Body of pancreas (tissue), 4 donors: ENCODE measurements around the gene UBA1. TPM values are rescaled to one million over a fixed set of nuclear protein-coding genes. Genes with fewer than 3 reads are reported as not detected.
A peak's percentile ranks its signal among the peaks of the same experiment; 100 is the strongest.
"Not testable (repeated sequence)": the region's sequence is repeated elsewhere in the genome, so short reads cannot be mapped to it uniquely, and the experiment has no call there.

ENCODE experiments used
- ATAC-seq: fragments of 150-250 bp; one replicate; pipeline ENCODE4 v1.9.1; 2016
- DNase-seq, 4 donors: peaks; one replicate each; pipeline ENCODE4 v3.0.0-alpha.2; 2019
- H3K27ac ChIP-seq, 4 donors: fragments of 200-600 bp; sonication (generic); 1 replicate in 3 of 4; 2 replicates in 1 of 4; pipeline versions ENCODE4 v1.5.1 to v1.6.1; 2016 to 2019; ENCODE audit warnings: mild to moderate bottlenecking in 1 of 4, mixed read lengths in 1 of 4, moderate library complexity in 1 of 4
- H3K27me3 ChIP-seq, 2 donors: fragments of 200-600 bp; sonication (generic); one replicate each; pipeline ENCODE4 v1.6.0; 2016; ENCODE audit warnings: mild to moderate bottlenecking in 1 of 2
- H3K36me3 ChIP-seq, 2 donors: fragments of 200-600 bp; sonication (generic); replicated peaks in 1 of 2; 2 replicates each; pipeline ENCODE4 v1.5.1; 2016; ENCODE audit warnings: low read depth in 2 of 2; ENCODE audit not compliant: insufficient read depth in 1 of 2
- H3K4me1 ChIP-seq: fragments of 200-600 bp; sonication (generic); one replicate; pipeline ENCODE4 v1.6.0; 2016
- H3K4me3 ChIP-seq, 2 donors: fragments of 200-600 bp; sonication (generic); 1 replicate in 1 of 2; 2 replicates in 1 of 2; pipeline ENCODE4 v1.5.1; 2016 to 2019
- H3K9me3 ChIP-seq, 3 donors: fragments of 200-600 bp; sonication (generic); 1 replicate in 2 of 3; 2 replicates in 1 of 3; pipeline ENCODE4 v1.5.1; 2016
- POLR2A ChIP-seq, 3 donors: fragments of 450-650 bp; IDR thresholded peaks; one replicate each; pipeline ENCODE4 v1.6.1; 2016; ENCODE audit warnings: antibody characterized with exemption in 3 of 3, mild to moderate bottlenecking in 2 of 3
- WGBS, 2 donors: methylation state at CpG; one replicate each; pipeline ENCODE4 v1.1.5; 2017; 5-methylcytosine and 5-hydroxymethylcytosine counted together
- intact Hi-C: fragments of 100-400 bp; cut with DNase I; formaldehyde crosslinking; loops from one replicate; pipeline ENCODE4 v1.15.1; 2023
- total RNA-seq, 2 donors: library from RNA; depleted of rRNA; stranded (reverse); fragments of >200 nt; gene quantifications; one replicate each; pipeline ENCODE4 v1.1.0, GENCODE V29; 2016
- TF ChIP-seq, protein P1 (sequence below), 7 experiments: fragments of 450-650 bp in 4 of 7; fragments of 200-600 bp in 3 of 7; sonication (generic) in 3 of 7; IDR thresholded peaks; one replicate each; pipeline ENCODE4 v1.5.1; 2016 to 2019; ENCODE audit warnings: antibody characterized with exemption in 7 of 7

The UBA1 gene
- total RNA-seq, 2 donors from 2014 or later, result 70.8 to 82.4 TPM

DNA sequence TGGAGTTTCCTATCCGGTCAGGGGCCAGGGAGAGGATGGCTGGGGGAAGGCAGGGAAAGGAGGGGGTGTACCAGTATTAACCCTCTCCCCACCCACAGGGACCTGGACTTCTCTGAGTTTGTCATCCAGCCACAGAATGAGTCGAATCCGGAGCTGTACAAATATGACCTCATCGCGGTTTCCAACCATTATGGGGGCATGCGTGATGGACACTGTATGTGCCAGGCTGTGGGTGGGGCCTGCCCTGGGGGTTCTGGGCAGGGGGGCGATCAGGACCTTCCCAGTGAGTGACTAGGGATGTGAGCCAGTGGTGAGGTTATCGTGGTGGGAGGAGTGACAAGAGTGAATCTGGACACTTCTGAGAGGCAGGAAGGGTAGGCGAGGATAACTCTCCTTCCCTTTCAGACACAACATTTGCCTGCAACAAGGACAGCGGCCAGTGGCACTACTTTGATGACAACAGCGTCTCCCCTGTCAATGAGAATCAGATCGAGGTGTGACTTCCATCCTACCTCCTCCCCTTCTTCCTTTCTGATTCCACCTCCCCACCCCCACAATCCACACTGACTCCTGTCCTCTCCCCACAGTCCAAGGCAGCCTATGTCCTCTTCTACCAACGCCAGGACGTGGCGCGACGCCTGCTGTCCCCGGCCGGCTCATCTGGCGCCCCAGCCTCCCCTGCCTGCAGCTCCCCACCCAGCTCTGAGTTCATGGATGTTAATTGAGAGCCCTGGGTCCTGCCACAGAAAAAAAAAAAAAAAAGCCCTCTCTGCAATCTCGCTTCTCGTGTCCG, 53.8 kb downstream of the UBA1 start:
- no peak for ATAC-seq
- TF ChIP-seq, protein P1, sequence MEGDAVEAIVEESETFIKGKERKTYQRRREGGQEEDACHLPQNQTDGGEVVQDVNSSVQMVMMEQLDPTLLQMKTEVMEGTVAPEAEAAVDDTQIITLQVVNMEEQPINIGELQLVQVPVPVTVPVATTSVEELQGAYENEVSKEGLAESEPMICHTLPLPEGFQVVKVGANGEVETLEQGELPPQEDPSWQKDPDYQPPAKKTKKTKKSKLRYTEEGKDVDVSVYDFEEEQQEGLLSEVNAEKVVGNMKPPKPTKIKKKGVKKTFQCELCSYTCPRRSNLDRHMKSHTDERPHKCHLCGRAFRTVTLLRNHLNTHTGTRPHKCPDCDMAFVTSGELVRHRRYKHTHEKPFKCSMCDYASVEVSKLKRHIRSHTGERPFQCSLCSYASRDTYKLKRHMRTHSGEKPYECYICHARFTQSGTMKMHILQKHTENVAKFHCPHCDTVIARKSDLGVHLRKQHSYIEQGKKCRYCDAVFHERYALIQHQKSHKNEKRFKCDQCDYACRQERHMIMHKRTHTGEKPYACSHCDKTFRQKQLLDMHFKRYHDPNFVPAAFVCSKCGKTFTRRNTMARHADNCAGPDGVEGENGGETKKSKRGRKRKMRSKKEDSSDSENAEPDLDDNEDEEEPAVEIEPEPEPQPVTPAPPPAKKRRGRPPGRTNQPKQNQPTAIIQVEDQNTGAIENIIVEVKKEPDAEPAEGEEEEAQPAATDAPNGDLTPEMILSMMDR (IDR thresholded peaks at IDR 0.05), result no peak
- no peak for TF ChIP-seq POLR2A (IDR thresholded peaks at IDR 0.05)
- no peaks in the 10 kb centered on the region for H3K9me3 ChIP-seq
- WGBS, 2 donors, result 78 to 88% methylated on average over 13 to 20 of the region's 23 CpGs
- H3K27me3 ChIP-seq, result no peaks in the 10 kb centered on the region
- H3K4me3 ChIP-seq, result no peak overlapping the region
- DNase-seq, result no peak
- intact Hi-C loops, result no loop called here
- H3K4me1 ChIP-seq, result peaks cover 4% of the 10 kb centered on the region
- H3K27ac ChIP-seq, result no peak overlapping the region
- peaks cover 0 to 2% of the 10 kb centered on the region in 2 donors for H3K36me3 ChIP-seq

DNA sequence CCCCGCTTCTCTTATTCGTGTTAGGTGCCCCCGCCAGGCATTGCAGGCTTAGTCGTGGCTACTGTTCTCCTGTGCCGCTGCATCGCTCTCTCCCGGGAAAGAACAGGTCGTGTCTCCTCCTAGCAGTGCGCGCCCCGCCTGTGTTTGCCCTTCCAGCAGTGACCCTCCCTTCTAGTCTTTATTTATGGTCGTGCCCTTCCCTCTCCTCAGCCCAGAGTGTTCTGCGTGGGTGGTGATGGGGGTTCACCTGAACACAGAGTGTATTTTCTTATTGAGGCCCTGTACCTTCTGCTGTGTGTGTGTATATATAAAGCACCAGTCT, 54.3 kb downstream of the UBA1 start:
- TF ChIP-seq, protein P1 (IDR thresholded peaks at IDR 0.05), result no peak
- no peak for TF ChIP-seq POLR2A (IDR thresholded peaks at IDR 0.05)
- 79 to 89% methylated on average over 9 to 13 of the region's 13 CpGs for WGBS, 2 donors
- peaks cover 4% of the 10 kb centered on the region for H3K4me1 ChIP-seq
- H3K9me3 ChIP-seq, result no peaks in the 10 kb centered on the region
- no peaks in the 10 kb centered on the region for H3K27me3 ChIP-seq
- ATAC-seq (no peak), DNase-seq (no peak)
- H3K36me3 ChIP-seq, result peaks cover 0 to 2% of the 10 kb centered on the region in 2 donors
- intact Hi-C loops, result no loop called here
- H3K4me3 ChIP-seq, result no peak overlapping the region
- H3K27ac ChIP-seq, result no peak overlapping the region

DNA sequence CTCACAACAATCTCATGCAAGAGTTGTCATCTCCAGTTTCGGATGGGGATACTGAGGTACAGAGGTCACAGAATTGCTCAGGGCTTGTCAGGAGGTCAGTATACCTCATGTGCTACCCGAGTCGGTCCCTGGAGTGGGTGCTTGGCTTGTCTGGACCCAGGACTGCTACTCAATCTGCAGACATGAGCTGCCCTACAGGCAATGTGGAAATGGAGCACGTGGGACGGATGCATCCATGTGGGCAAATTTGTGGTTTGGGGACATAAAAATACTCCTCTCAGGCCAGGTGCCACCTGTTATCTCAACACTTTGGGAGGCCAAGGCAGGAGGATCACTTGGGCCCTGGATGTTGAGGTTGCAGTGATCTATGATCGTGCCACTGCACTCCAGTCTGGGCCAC, 54.9 kb downstream of the UBA1 start:
- ATAC-seq, result no peak

DNA sequence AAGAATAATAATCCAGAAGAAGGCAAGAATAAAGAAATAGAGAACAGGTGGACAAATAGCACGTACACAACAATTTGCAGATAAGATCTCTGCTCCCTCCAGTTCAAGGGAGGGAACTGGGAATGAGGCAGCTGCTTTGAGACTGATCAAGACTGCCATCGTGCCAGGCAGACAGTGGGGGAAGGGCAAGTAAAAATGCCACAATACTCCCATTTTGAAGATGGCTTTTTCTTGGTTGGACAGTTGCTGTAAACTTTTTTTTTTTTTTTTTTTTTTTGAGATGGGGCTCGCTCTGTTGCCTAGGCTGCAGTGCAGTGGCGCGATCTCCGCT, 56.4 kb downstream of the UBA1 start:
- TF ChIP-seq POLR2A (IDR thresholded peaks at IDR 0.05), result no peak
- TF ChIP-seq, protein P1 (IDR thresholded peaks at IDR 0.05), result no peak
- Histone ChIP-seq H3K9me3 (no peaks in the 10 kb centered on the region), H3K27me3 (no peaks in the 10 kb centered on the region), H3K36me3 (no peaks in the 10 kb centered on the region), H3K4me1 (peaks cover 4% of the 10 kb centered on the region), H3K27ac (no peak overlapping the region), H3K4me3 (no peak overlapping the region)
- DNase-seq, result peak in 3 of 4 donors; percentile 34 to 58 (median 39)
- intact Hi-C loops, result no loop called here
- whole genome bisulfite sequencing, 2 donors, result 45 to 76% methylated on average over 3 to 6 of the region's 6 CpGs
- ATAC-seq, result peak; percentile 62

More for the DNA sequence above, 54.9 kb downstream of the UBA1 start:
- WGBS, 2 donors, result 74% methylated on average over 4 of the region's 6 CpGs; no CpG with 5 or more reads in 1 of the 2 donors
- TF ChIP-seq, protein P1 (IDR thresholded peaks at IDR 0.05), result no peak
- no peak for TF ChIP-seq POLR2A (IDR thresholded peaks at IDR 0.05)
- Histone ChIP-seq H3K4me3 (no peak overlapping the region), H3K9me3 (no peaks in the 10 kb centered on the region), H3K27ac (no peak overlapping the region), H3K4me1 (peaks cover 4% of the 10 kb centered on the region), H3K27me3 (no peaks in the 10 kb centered on the region), H3K36me3 (peaks cover 0 to 2% of the 10 kb centered on the region in 2 donors)
- no peak for DNase-seq
- intact Hi-C loops, result no loop called here

DNA sequence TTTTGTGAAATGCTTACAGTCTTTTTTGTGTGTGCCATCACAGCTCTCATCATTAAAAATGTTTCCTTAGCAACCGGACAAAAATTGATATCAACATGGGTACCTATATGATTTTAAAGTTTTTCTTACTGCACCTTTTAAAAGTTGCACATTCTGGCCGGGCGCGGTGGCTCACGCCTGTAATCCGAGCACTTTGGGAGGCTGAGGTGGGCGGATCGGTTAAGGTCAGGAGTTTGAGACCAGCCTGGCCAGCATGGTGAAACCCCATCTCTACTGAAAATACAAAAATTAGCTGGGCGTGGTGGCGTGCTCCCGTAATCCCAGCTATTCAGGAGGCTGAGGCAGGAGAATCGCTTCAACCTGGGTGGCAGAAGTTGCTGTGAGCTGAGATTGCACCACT, 64.0 kb downstream of the UBA1 start:
- H3K27me3 ChIP-seq, H3K9me3 ChIP-seq, intact Hi-C loops, H3K4me1 ChIP-seq, H3K4me3 ChIP-seq, DNase-seq, H3K36me3 ChIP-seq, H3K27ac ChIP-seq, ATAC-seq: not testable (repeated sequence)
- WGBS, 2 donors, result 89 to 90% methylated on average over 9 to 12 of the region's 12 CpGs

Other genes starting within 250 kb of the UBA1 start
- gene RGN, start 115.4 kb upstream of the UBA1 start, total RNA-seq, result 10 to 100 TPM; 20.8 to 21.5 TPM
- 10 to 100 TPM; 66.7 to 80.1 TPM for gene NDUFB11, start 49.1 kb upstream of the UBA1 start, total RNA-seq
- gene RBM10, start 48.6 kb upstream of the UBA1 start, total RNA-seq, result 10 to 100 TPM; 16.1 to 29.0 TPM
- gene CDK16, start 24.9 kb downstream of the UBA1 start, total RNA-seq, result 10 to 100 TPM; 53.2 to 83.4 TPM
- gene USP11, start 39.2 kb downstream of the UBA1 start, total RNA-seq, result 10 to 100 TPM; 23.1 to 33.3 TPM
- under 1 TPM in 1 of 2 donors, not detected in 1; 0.26 TPM for gene ZNF157, start 176.7 kb downstream of the UBA1 start, total RNA-seq